ENCODE results near the gene GTF3C5.

The GTF3C5 gene

DNA sequence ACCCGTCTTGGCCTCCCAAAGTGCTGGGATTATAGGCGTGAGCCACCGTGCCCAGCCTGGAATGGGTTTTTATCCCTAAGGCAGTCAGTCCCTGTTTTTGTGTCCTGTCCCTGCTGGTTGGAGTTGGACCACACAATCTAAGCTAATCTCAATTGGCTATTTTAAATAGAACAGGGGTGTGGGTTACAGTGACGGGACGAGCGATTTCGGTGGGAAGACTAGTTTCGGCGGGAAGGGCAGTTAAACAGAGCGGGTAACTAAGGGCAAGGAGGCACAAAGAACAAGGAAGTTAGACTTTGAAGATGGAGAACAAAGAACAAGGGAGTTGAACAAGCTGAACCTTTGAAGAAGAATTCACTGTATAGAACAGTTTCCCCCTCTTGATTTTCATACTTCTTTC, 1.4 kb downstream of the GTF3C5 start:
- no peak for DNase-seq

DNA sequence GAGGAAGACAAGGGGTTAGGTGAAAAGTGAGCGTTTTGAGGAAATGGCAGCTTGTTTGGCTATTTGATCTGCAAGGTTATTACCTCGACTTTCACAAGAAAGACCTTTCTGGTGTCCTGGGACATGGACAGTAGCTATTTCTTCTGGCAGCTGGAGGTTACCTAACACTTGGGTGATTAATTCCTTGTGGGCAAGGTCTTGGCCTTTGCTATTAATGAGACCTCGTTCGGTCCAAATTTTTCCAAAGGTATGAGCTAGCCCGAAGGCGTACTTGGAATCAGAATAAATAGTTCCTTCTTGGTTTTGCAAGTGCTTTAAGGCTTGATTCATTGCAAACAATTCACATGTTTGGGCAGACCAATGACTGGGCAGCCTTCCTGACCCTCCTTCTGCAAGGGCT, 4.9 kb downstream of the GTF3C5 start:
- no peak for DNase-seq

DNA sequence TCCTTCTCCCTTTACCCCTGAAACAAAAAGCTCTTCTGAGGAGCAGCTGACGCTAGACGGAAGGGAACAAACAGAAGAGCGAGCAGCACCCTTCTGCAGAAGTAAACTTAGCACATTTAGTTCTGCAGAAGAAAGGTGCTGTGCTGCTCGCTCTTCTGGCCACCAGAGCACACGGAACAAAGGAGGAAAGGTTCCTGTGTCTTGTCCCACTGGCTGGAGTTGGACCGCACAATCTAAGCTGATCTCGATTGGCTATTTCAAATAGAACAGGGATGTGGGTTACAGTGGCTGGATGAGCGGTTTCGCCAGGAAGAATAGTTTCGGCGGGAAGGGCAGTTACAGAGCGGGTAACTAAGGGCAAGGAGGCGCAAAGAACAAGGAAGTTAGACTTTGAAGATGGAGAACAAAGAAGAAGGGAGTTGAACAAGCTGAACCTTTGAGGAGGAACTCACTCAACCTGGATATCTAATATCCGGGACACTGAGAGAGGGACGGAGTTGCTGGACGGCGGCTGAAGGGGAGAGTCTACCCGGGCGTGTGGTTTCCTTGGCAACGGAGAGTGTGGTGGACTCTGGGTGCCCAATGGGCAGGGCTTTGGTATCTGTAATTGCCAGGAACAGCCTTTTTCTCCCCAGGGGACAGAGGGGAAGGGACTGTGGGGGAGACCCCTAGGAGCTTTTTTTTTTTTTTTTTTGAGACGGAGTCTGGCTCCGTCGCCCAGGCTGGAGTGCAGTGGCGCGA, 7.1 kb downstream of the GTF3C5 start:
- no peak for DNase-seq

DNA sequence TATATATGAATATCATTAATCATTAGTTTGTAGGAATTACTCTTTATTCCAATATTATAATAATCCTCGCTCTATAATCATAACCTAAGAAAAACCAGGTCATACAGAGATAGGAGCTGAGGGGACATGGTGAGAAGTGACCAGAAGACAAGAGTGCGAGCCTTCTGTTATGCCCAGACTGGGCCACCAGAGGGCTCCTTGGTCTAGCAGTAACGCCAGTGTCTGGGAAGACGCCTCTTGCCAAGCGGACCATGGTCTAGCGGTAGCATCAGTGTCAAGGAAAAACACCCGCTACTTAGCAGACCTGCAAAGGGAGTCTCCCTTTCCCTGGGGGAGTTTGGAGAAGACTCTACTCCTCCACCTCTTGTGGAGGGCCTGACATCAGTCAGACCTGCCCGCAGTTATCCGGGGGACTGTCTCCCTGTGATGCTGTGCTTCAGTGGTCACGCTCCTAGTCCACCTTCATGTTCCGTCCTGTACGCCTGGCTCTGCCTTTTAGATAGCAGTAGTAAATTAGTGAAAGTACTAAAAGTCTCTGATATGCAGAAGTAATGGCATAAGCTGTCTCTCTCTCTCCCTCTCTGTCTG, 10.2 kb downstream of the GTF3C5 start:
- DNase-seq, result peak; percentile 46

DNA sequence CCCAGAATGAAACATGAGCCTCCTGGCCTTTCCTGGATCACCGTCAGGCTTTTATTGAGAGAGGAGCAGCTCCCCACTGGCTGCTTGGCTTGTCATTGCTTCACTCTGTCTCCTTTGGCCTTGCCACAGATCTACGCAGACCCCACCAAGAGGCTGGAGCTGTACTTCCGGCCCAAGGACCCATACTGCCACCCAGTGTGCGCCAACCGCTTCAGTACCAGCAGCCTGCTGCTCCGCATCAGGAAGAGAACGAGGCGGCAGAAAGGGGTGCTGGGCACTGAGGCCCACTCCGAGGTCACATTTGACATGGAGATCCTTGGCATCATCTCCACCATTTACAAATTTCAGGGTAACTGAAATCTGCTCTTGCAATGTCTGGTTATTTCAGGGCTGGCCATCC, 11.2 kb downstream of the GTF3C5 start:
- DNase-seq, result no peak

DNA sequence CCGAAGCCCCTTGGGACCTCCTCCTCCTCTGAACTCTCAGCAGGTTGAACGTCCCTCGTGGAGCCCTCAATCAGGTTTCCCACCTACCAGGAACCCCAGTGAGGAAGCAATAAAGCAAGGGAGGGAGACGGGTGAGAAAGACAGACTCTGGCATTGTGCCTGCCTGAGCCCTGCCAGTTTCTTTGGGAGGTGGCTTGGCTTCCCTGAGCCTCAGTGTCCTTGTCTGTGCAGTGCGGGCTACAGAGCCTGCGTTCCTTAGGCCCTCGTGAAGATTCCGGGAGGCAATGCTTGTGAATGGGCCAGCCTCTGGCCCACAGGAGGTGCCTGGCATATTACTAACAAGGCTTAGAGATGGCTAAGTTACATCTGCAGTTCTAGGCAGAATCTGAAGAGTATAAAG, 11.9 kb downstream of the GTF3C5 start:
- DNase-seq, result no peak

DNA sequence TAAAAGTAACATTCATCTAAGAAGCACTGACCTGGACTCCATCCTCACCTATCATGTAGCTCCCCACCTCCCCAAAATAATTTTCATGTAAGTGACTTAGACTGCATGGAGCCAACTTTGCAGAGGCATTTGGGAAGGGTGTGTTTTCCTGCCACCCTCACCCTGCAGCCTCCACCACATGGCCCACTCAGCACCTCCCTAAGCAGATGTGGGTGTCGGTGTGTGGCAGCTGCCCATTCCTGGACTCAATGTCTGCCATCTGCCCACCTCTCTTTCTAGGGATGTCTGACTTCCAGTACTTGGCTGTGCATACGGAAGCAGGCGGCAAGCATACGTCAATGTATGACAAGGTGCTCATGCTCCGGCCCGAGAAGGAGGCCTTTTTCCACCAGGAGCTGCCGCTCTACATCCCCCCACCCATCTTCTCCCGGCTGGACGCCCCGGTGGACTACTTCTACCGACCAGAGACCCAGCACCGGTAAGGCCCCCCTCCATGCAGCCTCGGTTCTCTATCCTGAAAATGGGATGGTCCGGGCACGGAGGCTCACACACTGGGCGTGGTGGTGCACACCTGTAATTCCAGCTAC, 12.7 kb downstream of the GTF3C5 start:
- no peak for DNase-seq

DNA sequence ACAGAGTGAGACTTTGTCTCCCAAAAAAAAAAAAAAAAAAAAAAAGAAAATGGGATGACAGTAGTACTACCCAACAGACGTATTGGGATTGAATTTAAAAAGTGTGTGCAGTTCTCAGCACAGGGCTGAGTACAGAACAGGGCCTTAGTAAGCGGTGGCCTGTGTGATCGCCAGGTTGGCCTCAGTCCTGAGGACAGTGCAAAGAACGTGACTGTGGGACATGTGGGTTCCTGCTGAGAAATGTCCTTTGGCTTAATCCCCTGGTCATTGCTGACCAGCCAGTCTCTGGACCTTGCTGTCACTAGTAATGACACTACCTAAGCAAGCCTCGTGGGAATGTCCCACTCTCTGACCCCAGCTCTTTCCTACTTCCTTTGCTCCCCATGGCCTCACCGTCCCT, 13.3 kb downstream of the GTF3C5 start:
- no peak for DNase-seq

DNA sequence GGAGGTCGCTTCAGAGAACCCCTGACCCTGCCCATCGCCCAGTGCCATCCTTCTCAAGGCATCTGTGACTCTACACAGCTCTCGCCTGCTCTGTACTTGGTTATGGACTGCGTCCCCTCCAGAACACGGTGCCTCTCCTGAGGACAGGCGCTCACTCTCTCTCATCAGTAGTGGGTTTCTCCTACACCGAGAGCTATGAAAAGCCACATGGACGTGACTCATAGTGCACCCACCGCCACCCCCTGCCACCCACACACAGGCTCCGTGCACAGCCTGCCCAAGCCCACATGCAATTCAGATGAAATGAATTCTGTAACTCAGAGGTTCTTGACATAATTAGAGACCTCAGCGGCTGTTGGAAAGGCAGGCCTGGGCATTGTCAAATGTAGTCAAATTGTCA, 13.9 kb downstream of the GTF3C5 start:
- DNase-seq, result no peak

DNA sequence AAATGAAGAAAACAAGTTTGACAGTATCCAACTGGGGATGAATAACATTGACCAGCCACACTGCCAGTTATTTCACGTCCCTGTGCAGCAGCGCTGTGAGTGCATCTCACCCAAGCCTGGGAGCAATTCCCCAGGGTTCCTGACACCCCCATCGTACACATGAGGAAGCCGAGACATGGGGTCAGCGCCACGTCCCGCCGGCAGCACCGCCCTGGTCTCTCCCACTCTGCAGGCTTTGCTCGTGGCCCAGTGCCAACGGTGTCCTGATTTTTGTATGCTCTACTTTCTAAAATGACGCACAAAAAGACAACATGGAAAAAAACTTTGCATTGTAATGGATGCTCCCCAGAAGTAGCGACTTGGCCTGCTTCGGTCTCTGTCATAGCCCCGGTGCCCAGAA, 14.3 kb downstream of the GTF3C5 start:
- DNase-seq, result no peak

DNA sequence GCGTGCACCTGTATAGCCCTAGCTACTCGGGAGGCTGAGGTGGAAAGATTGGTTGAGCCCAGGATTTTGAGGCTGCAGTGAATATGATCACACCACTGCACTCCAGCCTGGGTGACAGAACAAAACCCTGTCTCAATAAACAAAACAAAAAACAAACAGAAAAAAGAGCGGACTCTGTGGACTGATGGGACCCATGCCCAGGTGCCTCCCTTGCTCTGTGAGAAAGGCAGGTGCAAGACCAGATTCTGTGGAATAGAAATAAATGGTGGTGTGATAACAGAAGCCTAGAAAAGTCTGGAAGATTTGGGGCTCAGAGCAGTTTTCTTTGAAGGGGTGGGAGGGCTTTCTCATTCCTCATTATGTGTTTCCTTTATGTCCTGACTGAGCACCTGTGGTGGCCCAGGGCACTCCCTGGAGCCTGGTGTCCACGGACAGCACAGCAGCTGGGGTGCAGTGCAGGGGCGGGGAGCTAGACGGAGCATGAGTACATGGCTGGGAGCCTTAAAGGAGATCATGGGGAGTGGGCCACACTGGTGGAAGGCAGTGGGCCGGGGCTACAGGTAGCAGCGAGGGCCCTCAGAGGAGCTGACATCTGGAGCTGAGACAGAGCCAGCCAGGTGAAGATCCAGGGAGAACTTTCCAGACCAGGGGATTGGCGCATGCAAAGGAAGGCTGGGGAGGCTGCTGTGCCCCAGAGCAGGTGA, 15.6 kb downstream of the GTF3C5 start:
- no peak for DNase-seq

DNA sequence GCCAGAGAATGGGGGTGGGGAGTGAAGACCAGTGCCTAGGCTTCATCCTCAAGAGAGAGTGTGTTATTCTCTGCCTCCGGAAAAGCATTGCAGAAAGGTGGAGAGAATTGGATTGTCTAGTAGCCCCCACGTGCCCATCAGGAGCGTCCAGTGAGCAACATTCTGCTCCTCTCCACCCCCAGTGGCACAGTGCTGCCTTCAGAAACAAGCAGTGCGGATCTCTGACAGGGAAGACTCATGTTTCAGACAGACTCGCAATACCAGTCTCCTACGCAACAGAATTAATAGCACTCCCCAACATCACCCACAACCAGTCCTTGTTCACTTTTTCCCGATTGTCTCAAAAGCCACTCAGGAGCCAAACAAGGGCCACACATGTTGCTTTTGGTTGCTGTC, 16.1 kb downstream of the GTF3C5 start:
- DNase-seq, result no peak

DNA sequence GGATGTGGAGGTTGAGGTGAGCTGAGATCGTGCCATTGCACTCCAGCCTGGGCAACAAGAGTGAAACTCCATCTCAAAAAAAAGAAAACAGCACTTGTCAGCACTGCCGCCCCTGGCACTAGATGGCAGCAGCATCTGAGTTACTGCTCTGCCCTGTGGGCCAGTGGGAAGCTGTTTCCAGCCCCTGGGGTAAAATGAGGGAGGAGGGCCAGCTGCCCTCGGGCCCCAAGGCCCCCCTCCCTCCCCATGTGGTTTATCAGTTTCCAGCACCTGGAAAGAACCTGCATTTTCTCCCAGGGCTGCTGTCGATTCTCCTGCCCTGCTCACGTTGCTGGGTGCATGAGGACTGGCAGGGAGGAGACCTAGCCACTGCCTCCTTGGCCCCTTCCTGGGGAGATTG, 17.8 kb downstream of the GTF3C5 start:
- DNase-seq, result no peak

DNA sequence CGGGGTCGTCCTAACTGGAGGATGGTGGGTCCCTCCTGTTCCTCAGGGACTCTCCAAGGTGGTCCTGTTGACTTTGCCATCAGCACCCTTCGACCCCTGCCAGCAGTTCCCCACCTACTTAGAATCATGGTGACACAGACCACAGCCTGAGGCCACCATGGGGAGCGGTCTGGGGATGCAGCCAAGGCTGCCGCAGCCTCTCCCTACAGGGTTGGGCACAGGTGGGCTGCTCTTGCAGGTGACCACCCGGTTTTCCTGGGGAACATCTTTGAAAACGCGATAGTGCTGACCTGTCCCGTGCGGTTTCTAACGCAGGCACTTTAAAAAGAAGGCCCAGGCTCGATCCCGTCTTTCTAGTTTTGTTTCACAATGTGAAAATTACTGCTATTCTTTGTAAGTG, 18.2 kb downstream of the GTF3C5 start:
- DNase-seq, result no peak

DNA sequence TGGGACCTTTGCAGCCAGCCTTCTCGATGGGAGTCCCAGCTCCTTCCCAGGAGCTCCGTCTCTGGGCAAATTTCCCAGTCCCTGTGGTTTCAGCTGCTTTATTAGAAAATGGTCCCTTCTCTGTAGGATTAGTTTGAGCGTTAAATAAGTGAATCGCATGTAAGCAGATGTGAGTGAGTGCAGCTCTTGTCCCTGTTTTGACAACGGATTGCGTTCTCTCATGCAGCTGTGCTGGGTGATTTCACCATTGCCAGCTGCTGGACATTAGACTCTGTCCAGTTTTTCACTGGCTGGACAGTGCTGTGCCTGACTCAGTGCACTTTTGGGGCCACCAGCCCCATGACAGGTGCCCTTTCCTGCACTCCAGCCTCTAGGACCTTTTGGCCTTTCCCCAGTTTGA, 19.3 kb downstream of the GTF3C5 start:
- DNase-seq, result no peak

DNA sequence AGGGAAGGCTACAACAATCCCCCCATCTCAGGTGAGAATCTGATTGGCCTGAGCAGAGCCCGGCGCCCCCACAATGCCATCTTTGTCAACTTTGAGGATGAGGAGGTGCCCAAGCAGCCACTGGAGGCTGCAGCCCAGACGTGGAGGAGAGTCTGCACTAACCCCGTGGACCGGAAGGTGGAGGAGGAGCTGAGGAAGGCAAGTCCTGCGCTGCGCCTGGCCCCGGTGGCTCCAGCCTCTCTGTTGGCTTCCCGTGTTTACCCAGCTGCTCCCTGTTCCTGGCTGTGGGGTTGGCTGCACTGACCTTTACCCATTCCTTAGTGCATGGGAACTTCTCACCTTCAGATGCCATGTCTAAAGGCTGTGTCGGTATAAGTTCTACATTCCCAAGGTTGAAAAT, 20.0 kb downstream of the GTF3C5 start:
- no peak for DNase-seq

DNA sequence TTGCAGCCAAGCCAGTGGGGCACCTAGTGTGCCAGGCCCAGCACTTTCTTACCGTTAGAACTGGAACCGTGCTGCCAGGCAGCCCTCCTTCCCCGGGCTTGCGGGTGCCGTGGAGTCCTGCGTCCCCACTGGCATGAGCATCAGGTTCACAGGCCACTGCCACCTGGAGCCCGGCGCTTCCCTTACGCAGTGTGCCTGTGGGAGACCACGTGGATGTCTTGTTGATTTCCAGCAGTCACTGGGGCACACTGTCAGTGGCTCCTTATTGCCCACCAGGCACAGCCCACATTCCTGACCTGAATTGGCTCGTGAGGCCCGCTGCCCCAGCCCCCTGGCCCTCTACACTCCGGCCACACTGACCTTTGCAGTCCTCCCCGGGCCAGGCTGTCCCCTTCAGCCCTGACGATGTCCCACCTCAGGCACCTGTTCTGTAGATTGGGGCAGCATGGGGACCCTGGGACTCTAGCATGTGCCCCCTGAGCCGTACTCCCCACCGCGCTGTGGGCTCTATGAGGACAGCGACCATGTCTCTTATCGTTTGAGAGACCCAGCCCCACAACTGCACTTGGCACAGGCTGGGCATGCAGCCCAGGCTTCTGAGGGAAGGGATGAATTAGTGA, 20.6 kb downstream of the GTF3C5 start:
- DNase-seq, result no peak

DNA sequence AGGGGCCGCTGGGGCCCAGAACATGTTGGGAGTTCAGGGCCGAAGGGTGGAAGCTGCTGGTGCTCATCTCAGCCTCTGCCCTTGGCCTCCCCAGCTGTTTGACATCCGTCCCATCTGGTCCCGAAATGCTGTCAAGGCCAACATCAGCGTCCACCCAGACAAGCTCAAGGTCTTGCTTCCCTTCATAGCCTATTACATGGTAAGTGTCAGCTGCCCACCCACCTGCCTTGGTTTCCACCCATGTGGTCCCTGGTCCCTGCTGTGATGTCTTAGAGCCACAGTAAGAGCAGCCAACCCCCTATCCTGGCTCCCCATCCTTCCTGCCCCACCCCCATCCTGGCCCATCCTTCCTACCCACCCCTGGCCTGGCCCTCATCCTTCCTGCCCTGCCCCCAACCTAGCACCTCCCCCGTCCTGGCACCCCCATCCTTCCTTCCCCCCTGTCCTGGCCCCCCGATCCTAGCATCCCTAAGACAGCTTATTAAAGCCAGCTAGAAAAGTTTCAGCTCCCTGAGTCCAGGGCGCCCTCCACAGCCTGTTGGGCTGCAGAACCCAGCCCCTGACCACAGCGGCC, 21.3 kb downstream of the GTF3C5 start:
- no peak for DNase-seq

DNA sequence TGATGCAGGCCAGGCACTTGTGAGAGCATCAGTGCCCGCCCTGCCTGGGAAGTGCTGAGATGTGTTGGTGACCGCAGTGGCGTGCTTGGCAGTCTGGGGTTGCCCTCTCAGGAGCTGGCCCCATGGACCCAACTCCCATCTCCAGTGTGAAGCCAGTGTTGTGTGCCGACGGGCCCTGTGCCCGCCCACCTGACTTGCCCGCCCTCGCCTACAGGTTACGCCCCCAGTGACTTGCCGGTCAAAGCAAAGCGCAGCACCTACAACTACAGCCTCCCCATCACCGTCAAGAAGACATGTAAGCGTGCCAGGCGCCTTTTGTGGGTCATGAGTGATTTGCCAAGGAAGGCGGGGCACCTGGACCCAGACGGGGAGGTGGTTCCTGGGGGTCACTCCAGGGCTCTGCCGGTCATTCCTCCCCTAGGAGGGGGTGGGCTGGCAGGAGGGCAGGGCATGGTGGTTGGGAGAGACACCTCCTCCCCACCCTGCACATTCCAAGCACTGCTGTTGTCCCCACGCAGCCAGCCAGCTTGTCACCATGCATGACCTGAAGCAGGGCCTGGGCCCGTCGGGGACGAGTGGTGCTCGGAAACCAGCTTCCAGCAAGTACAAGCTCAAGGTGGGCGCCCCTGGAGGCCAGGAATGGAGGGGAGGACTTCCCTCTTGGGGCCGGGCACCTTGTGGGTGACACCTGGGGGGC, 23.5 kb downstream of the GTF3C5 start:
- no peak for DNase-seq

DNA sequence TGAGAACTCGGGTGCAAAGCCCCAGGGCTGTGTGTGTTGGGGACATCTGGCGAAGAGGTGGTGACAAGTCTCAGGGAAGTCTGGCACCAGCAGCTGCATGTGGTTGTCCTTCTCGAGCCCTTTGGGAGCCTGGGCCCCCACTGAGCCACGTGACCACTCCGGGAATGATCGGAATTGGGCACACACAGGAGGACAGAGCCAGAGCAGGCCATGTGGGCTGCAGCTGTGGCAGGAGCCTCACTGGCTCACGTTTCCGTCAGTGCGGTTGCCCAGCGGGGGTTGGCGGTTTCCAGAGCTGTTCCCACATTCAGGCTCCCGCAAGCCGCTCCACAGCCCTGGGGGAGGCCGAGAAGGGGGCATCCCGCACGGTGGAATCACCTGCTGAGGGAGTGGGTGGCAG, 24.2 kb downstream of the GTF3C5 start:
- DNase-seq, result no peak

DNA sequence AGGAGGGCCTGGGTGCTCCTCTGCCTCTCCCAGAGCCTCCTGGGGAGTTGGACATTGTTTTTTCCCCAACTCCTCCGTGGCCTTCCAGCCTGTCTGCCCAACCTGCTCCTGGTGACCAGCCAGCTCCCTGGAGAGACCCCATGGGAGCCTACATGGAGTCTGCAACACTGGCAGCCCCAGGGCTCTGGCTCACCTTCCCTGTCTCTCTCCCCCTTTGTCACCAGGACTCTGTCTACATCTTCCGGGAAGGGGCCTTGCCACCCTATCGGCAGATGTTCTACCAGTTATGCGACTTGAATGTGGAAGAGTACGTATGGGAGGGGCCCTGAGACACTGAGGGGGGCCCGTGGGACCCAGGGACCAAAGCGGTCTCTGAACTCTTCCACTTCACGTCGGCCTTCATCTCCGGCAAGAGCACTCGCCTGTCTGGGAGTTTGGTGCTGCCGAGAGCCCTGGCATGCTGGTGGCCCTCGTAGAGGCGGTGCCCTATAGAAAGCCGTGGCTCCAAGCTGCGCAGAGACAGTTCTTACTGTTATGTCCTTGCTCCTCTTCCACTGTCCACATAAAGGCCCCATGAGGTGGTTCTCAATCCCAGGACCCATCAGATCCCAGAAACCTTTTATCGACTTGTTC, 25.1 kb downstream of the GTF3C5 start:
- DNase-seq, result no peak

DNA sequence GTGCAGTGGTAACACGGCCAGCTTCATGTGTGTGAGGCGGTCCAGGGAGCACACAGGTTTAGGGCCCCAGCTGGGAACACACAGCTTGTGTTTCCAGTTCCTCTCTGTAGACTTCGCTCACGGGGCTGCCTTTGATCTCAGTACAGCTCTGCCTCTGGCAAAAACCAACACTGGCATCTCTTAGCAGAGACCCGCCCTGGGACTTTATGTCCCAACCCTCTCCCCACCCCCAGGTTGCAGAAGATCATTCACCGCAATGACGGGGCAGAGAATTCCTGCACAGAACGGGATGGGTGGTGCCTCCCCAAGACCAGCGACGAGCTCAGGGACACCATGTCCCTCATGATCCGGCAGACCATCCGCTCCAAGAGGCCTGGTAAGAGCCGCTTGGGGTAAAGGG, 25.7 kb downstream of the GTF3C5 start:
- DNase-seq, result no peak
